NCI-H1092 (cell line): ENCODE data around the gene CFAP97D2.

Experiments
- DNase-seq: peaks from one replicate; lab custom pipeline; 2025; lab: John Stamatoyannopoulos, UW

Gene CFAP97D2

GRCh38 chr13:114269281-114269770 lies 90.3 kb downstream of the CFAP97D2 start:
- no peak for DNase-seq
